HG03135 (cell line): ENCODE results near the gene TOM1L2.

Experiments
- ATAC-seq: cut with Tn5 transposase; IDR thresholded peaks from one replicate; pipeline ENCODE4 v1.9.1; 2021; ENCODE audit warnings: mild to moderate bottlenecking, moderate library complexity; ENCODE audit not compliant: unreplicated experiment

TOM1L2 gene

GRCh38 chr17:17880577-17881196 is 91.5 kb downstream of the TOM1L2 start:
- no peak for ATAC-seq

GRCh38 chr17:17877529-17878358 is 94.5 kb downstream of the TOM1L2 start:
- no peak for ATAC-seq

- no peak for ATAC-seq
Observed at GRCh38 chr17:17876959-17877528, 95.2 kb downstream of the TOM1L2 start.

GRCh38 chr17:17874478-17874877 is 97.7 kb downstream of the TOM1L2 start:
- no peak for ATAC-seq

GRCh38 chr17:17873450-17873991 is 98.7 kb downstream of the TOM1L2 start:
- no peak for ATAC-seq

GRCh38 chr17:17872547-17873345 is 99.5 kb downstream of the TOM1L2 start:
- ATAC-seq = no peak

- ATAC-seq = no peak
Observed at GRCh38 chr17:17871913-17872312, 100.3 kb downstream of the TOM1L2 start.

GRCh38 chr17:17870247-17870646 is 102.0 kb downstream of the TOM1L2 start:
- ATAC-seq = no peak

- ATAC-seq = no peak
Observed at GRCh38 chr17:17868641-17869522, 103.3 kb downstream of the TOM1L2 start.

- ATAC-seq = no peak
Observed at GRCh38 chr17:17866897-17867296, 105.3 kb downstream of the TOM1L2 start.

GRCh38 chr17:17866425-17866824 is 105.8 kb downstream of the TOM1L2 start:
- ATAC-seq = no peak

GRCh38 chr17:17865035-17865434 is 107.2 kb downstream of the TOM1L2 start:
- ATAC-seq = no peak

- ATAC-seq = no peak
Observed at GRCh38 chr17:17860766-17861107, 111.5 kb downstream of the TOM1L2 start.

- no peak for ATAC-seq
Observed at GRCh38 chr17:17859909-17860765, 112.1 kb downstream of the TOM1L2 start.

GRCh38 chr17:17857496-17857895 is 114.7 kb downstream of the TOM1L2 start:
- ATAC-seq = no peak

GRCh38 chr17:17856386-17856785 is 115.8 kb downstream of the TOM1L2 start:
- no peak for ATAC-seq

- ATAC-seq = no peak
Observed at GRCh38 chr17:17855976-17856375, 116.2 kb downstream of the TOM1L2 start.

- no peak for ATAC-seq
Observed at GRCh38 chr17:17853811-17854447, 118.3 kb downstream of the TOM1L2 start.

- ATAC-seq = no peak
Observed at GRCh38 chr17:17852930-17853329, 119.3 kb downstream of the TOM1L2 start.
